ENCODE results near the gene CEP70.
"Not testable (repeated sequence)": the region's sequence is repeated elsewhere in the genome, so short reads cannot be mapped to it uniquely, and the experiment has no call there.

Gene CEP70

GRCh38 chr3:138471481-138471880, 122.6 kb downstream of the CEP70 start:
- DNase-seq (ENCODE audit: low spot score) = no peak

GRCh38 chr3:138470687-138471086, 123.4 kb downstream of the CEP70 start:
- no peak for DNase-seq (ENCODE audit: low spot score)

DNA sequence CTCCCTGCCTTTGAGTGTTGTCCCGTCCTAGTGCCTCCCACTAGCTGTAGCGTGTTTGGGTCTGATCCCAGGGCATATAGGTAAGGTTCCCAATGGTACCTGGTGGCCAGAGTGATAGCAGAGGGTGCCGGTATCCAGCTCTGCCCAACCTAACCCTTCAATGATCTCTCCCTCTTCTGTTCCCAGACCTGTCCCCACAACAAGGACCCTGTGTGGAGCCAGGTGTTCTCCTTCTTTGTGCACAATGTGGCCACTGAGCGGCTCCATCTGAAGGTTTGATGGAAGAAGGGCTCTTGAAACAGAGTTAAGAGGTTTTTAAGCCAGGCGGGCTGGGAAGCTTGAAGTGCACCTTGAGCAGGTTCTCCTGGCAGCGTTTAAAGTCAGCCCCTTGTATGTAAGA, 124.2 kb downstream of the CEP70 start:
- no peak for DNase-seq (ENCODE audit: low spot score)

DNA sequence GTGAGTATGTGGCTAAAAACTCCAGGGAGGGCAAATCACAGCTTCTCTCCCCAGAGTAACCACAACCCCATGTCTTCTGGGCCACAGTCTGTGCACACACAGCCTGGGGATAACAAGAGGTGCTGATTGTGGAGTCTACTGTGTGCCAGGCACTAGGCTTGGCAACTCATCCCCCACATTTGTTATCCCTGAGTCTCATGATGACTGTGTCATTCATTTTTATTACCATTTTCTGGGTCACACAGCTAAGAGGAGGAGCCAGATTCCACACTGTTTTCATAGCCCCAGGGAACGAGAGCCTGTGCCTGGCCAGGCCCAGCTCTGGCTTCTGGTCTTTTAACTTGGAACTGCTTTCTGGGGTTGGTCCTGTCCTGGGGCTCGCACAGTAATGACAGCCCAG, 125.2 kb downstream of the CEP70 start:
- DNase-seq (ENCODE audit: low spot score) = no peak

DNA sequence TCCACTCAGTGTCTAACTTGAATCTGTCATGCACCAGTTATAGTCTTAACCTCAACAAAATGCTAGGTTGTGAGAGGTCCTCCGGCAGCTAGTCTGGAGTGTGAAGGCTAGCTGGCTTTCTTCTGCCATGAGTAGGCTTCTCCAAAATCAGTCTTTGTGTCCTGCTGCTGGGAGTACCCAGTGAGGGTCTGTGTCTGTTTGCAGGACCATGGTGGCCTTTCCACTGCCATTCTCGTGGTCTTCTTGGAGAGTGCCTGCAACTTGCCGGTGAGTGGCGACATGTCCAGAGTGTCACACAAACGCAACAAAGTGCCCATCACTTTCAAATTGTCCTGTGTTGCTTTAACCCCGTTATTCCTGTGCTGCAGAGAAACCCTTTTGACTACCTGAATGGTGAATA, 125.6 kb downstream of the CEP70 start:
- DNase-seq (ENCODE audit: low spot score) = no peak

GRCh38 chr3:138467931-138468330, 126.1 kb downstream of the CEP70 start:
- no peak for DNase-seq (ENCODE audit: low spot score)

DNA sequence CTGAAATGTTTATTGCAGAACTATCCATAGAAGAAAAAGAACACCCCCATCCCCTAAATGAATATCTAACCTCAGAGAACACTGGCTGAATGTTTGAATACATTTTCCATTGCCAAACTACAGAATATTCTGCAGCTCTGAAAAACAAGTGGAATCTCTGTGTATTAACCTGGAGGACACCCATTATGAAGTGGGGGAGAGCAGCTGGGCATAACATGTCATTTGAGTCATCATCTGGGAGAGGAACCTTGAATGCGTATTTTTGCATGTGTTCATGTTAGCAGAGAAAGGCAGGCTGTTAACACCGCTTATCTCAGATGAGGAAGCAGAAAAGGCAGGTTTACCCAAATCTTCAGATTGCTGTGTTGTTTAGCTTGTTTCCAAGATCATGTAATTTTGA, 128.1 kb downstream of the CEP70 start:
- no peak for DNase-seq (ENCODE audit: low spot score)

DNA sequence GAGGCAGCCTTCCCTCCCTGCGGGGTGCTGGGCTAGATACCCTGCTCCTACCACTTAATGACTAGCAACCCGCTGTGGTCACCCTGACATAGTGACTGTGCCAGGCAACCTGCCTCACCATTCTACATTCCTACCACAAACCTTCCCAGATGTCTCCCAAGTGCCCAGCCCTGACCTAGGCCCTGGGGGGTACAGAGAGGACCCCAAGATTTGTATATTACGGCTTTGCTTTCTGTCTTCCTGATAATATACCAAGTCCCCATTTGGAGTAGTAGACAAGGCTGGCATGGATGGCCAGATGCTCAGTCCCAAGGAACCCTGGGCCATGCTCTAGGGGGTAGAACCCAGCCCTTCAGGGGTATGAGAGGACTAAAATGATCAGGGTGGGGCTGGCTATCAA, 128.6 kb downstream of the CEP70 start:
- no peak for DNase-seq (ENCODE audit: low spot score)

DNA sequence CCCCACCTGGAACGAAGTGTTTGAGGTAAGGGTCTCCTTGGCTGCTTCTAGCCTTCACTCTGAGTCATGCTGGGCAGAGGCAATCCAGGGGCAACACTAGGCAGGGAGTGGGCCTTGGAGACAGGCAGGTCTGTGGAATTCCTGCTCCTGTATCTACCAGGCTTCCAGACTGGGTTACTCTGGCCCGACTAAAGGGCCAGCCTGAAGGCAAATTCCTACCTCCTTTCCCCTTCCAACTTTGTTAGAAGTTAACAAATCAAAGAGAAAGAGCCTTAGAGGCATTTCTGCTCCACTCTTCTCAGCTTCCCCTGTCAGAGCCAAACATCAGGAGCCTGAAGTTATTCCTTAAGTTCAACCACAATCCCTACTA, 129.6 kb downstream of the CEP70 start:
- DNase-seq (ENCODE audit: low spot score) = no peak

GRCh38 chr3:138463724-138464490, 130.2 kb downstream of the CEP70 start:
- DNase-seq (ENCODE audit: low spot score) = no peak

DNA sequence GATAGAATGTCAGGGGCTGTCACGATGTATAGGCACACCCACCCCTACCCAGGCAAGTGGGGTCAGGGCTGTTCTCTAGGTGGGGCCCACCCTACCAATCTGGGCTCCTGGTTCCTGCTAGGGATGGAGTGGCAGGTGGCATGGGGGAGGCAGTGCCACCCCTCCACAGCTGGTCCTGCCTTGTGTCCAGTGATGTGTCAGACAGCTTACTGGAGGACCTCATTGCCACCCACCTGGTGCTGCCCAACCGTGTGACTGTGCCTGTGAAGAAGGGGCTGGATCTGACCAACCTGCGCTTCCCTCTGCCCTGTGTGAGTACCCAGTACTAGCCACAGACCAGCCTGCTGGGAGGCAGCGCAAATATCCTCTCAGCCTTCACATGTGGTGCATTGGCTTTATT, 132.2 kb downstream of the CEP70 start:
- DNase-seq (ENCODE audit: low spot score) = no peak

GRCh38 chr3:138461246-138461645, 132.8 kb downstream of the CEP70 start:
- DNase-seq (ENCODE audit: low spot score) = no peak

GRCh38 chr3:138460536-138461205, 133.4 kb downstream of the CEP70 start:
- no peak for DNase-seq (ENCODE audit: low spot score)

- no peak for DNase-seq (ENCODE audit: low spot score)
These were observed 134.2 kb downstream of the CEP70 start for GRCh38 chr3:138459619-138460535.

DNA sequence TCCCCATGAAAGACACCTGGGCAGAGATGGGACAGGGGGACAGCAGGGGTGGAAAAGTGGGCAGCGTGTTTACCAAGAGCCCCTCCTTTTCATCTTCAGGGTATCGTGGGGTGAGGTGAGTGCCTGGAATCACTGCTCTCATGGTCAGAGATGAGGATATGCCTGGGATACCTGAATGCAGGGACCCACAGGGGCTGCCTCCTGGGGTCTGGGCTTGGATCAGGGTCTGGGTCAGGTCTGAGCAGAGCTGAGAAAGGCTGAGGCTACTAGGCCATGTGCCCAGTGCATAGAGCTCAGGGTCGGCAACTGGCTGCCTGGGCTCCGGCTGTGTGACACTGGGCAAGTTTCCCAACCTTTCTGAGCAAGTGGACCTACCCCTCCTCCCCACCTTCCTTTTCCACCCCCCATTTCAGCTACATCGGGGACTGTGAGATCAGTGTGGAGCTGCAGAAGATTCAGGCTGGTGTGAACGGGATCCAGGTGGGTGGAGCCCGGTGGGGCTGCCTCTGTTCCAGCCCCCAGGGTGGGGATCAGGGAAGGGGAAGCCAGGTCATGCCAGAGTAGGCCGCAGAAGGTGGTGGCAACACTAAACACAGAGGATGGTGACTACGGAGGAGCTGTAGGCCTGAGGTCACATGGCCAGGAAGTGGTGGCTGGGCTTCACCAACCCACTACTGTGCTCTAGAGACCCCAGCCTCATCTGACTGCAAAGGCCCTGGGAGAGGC, 135.1 kb downstream of the CEP70 start:
- no peak for DNase-seq (ENCODE audit: low spot score)

- no peak for DNase-seq (ENCODE audit: low spot score)
These were observed 136.0 kb downstream of the CEP70 start for GRCh38 chr3:138457863-138458735.

- DNase-seq (ENCODE audit: low spot score) = no peak
These were observed 136.8 kb downstream of the CEP70 start for GRCh38 chr3:138456961-138457862.

GRCh38 chr3:138455801-138456716, 138.0 kb downstream of the CEP70 start:
- DNase-seq (ENCODE audit: low spot score) = no peak

DNA sequence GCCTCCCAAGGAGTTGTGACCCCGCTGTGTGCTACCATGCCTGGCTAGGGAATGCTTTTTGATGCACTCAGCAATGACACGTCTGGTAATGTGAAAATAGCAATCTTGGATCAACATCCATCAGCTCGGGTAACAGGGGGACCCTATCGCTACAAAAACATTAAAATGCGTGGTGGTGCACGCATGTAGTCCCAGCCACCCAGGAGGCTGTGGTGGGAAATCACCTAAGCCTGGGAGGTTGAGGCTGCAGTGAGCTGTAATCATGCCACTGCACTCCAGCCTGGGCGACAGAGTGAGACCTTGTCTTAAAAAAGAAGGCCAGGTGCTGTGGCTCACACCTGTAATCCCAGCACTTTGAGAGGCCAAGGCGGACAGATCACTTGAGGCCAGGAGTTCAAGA, 140.1 kb downstream of the CEP70 start:
- not testable (repeated sequence) for DNase-seq (ENCODE audit: low spot score)
